Urinary bladder (tissue), 4 donors: ENCODE results near the gene ADH1C. TPM values are rescaled to one million over a fixed set of nuclear protein-coding genes. Genes with fewer than 3 reads are reported as not detected.

ENCODE experiments used
- DNase-seq: peaks from one replicate; pipeline ENCODE4 v3.0.0-alpha.2; 2015; ENCODE audit errors: extremely low spot score
- H3K27ac ChIP-seq: one replicate; pipeline ENCODE4 v1.5.1; 2013; ENCODE audit warnings: low read depth, mild to moderate bottlenecking, moderate library complexity
- H3K36me3 ChIP-seq: one replicate; pipeline ENCODE4 v1.6.1; 2013; ENCODE audit warnings: mild to moderate bottlenecking, moderate library complexity; ENCODE audit not compliant: insufficient read depth
- H3K4me1 ChIP-seq: one replicate; pipeline ENCODE4 v1.6.1; 2013; ENCODE audit warnings: mild to moderate bottlenecking, moderate library complexity; ENCODE audit not compliant: insufficient read depth
- H3K4me3 ChIP-seq: one replicate; pipeline ENCODE4 v1.5.1; 2013; ENCODE audit warnings: low read depth, low read length
- WGBS: extraction: QIAGEN DNeasy Blood & Tissue Kit; methylation state at CpG from one replicate; pipeline ENCODE4 v1.1.7; 2013; 5-methylcytosine and 5-hydroxymethylcytosine counted together
- polyA plus RNA-seq: library from polyadenylated mRNA; stranded (reverse); fragments of 200-250 nt; gene quantifications from one replicate; pipeline ENCODE4 v1.2.3, GENCODE V29; 2013
- total RNA-seq: library from RNA; depleted of rRNA; stranded (reverse); fragments of >200 nt; gene quantifications from one replicate; pipeline ENCODE4 v1.2.3, GENCODE V29; 2014
- donor health status: healthy with polysubstance abuse.
- donor health status: healthy.

The ADH1C gene
- 4.7 TPM for total RNA-seq
- 10.8 TPM for polyA plus RNA-seq

- DNase-seq = peak; percentile 18
- Histone ChIP-seq H3K4me3 (no peak within 1 kb of the TSS), H3K4me1 (no peaks in the 10 kb centered on the region), H3K36me3 (no peaks in the 10 kb centered on the region), H3K27ac (no peak within 1 kb of the TSS)
- WGBS = 40% methylated on average over 10 of the region's 10 CpGs
Measured at GRCh38 chr4:99352602-99353537, at the start of gene ADH1C. ADH1C (minus strand) TSS chr4:99352746; CDS start chr4:99352675, 71 bp downstream.

DNA sequence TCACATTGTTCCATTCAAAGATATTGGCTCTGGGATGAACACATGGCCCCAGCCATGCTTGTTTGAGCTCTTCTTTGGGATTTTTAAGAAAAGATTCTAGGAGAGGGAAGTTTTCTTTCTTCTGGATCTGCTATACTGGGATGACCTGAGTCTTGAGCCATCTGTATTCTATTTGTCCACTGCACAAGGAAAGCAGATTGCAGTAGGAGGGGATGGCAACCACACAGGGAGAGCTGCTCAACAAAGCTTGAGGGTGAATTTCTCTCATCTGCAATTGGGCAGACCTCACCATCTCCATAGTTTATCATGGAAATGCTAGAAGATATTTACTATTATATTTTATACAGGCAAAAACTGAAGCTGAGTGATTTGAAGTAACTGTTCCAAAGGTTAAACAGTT lies 48.3 kb upstream of the ADH1C start:
- H3K36me3 ChIP-seq = no peaks in the 10 kb centered on the region
- no peak overlapping the region for H3K27ac ChIP-seq
- no peak overlapping the region for H3K4me3 ChIP-seq
- DNase-seq = no peak
- H3K4me1 ChIP-seq = no peaks in the 10 kb centered on the region

- 31% methylated on average over 1 of the region's 1 CpG for WGBS
- H3K4me3 ChIP-seq = no peak overlapping the region
- H3K4me1 ChIP-seq = no peaks in the 10 kb centered on the region
- H3K36me3 ChIP-seq = no peaks in the 10 kb centered on the region
- H3K27ac ChIP-seq = no peak overlapping the region
- no peak for DNase-seq
Measured at GRCh38 chr4:99399017-99399416, 46.5 kb upstream of the ADH1C start.

DNA sequence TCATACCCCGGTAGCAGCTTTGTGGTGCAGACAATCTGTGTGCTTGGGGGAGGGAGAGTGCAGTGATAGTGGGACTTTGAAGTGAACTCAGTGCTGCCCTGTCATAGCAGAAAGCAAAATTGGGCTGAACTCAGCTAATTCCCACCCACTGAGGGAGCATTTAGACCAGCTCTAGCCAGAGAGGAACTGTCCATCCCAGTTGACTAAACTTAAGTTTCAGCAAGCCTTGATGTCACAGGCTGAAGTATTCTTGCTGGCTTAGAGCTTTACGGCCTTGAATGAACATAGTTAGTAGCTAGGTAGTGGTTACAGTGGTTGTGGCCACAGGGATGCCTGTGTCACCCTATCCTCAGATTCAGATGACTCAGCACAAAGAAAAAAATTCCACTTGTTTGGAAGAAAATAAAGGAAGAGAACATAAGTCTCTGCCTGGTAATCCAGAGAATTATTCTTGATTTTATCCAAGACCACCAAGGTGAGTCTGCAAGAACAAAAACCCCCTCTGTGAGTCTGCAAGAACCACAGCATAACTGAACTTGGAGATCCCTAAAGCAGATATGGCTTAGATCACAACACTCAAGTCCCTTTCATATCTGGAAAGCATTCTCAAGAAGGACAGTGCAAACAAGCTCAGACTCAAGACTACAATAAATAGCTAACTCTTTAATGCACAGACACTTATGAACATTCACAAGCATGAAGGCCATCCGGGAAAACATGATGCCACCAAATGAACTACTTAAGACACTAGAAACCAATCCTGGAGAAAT lies 43.2 kb upstream of the ADH1C start:
- H3K4me3 ChIP-seq = no peak overlapping the region
- DNase-seq = no peak
- WGBS = 91% methylated on average over 3 of the region's 3 CpGs
- no peak overlapping the region for H3K27ac ChIP-seq
- H3K36me3 ChIP-seq = no peaks in the 10 kb centered on the region
- no peaks in the 10 kb centered on the region for H3K4me1 ChIP-seq

GRCh38 chr4:99394896-99395295 lies 42.4 kb upstream of the ADH1C start:
- Histone ChIP-seq H3K27ac (no peak overlapping the region), H3K4me3 (no peak overlapping the region), H3K4me1 (no peaks in the 10 kb centered on the region), H3K36me3 (no peaks in the 10 kb centered on the region)
- no peak for DNase-seq

DNA sequence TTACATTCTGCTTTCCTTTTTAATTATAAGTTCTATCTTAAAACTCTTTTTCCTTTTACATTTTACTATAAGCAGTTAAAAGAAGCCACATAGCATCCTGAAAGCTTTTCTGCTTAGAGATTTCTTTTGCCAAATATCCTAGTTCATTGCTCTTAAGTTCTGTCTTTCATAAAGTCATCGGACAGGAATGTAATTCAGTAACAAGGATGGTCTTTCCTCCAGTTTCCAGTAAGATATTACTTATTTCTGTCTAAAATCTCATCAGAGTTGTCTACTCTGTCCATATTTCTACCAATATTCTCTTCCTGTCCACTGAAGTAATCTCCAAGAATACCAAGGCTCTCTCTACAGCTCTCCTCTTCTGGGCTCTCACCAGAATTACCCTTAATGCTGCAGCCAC lies 37.5 kb upstream of the ADH1C start:
- Histone ChIP-seq H3K4me3 (no peak overlapping the region), H3K27ac (no peak overlapping the region), H3K4me1 (no peaks in the 10 kb centered on the region), H3K36me3 (no peaks in the 10 kb centered on the region)
- DNase-seq = no peak
- WGBS = 76% methylated on average over 1 of the region's 1 CpG

DNA sequence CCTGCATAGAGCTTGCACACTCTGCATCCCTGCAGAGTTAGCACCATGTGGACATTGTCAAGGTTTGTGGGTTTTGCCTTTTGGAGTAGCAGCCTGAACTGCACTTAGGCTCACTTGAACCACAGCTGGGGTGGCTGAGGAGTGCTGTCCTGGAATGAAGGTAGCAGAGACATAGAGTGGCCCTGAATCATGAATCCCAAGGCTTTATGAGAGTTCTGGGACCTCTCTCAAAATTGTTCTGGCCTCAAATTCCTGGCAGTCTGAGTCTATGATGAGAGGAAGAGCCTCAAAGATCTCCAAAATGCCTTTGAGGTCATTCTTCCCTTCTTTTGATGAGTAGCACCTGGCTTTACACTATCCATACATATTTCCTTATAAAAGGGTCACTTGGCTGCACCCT lies 37.1 kb upstream of the ADH1C start:
- Histone ChIP-seq H3K4me3 (no peak overlapping the region), H3K27ac (no peak overlapping the region), H3K36me3 (no peaks in the 10 kb centered on the region), H3K4me1 (no peaks in the 10 kb centered on the region)
- no peak for DNase-seq

- peak; percentile 54 for DNase-seq
- H3K36me3 ChIP-seq = no peaks in the 10 kb centered on the region
- WGBS = 17% methylated on average over 5 of the region's 5 CpGs
- H3K4me3 ChIP-seq = no peak overlapping the region
- peaks cover 2% of the 10 kb centered on the region for H3K4me1 ChIP-seq
- H3K27ac ChIP-seq = no peak overlapping the region
Measured at GRCh38 chr4:99383833-99384392, 31.4 kb upstream of the ADH1C start.

GRCh38 chr4:99383399-99383798 lies 30.9 kb upstream of the ADH1C start:
- WGBS = 42% methylated on average over 3 of the region's 3 CpGs
- H3K4me1 ChIP-seq = peaks cover 2% of the 10 kb centered on the region
- no peak overlapping the region for H3K4me3 ChIP-seq
- no peaks in the 10 kb centered on the region for H3K36me3 ChIP-seq
- H3K27ac ChIP-seq = peak overlapping the region; percentile 93
- DNase-seq = no peak

DNA sequence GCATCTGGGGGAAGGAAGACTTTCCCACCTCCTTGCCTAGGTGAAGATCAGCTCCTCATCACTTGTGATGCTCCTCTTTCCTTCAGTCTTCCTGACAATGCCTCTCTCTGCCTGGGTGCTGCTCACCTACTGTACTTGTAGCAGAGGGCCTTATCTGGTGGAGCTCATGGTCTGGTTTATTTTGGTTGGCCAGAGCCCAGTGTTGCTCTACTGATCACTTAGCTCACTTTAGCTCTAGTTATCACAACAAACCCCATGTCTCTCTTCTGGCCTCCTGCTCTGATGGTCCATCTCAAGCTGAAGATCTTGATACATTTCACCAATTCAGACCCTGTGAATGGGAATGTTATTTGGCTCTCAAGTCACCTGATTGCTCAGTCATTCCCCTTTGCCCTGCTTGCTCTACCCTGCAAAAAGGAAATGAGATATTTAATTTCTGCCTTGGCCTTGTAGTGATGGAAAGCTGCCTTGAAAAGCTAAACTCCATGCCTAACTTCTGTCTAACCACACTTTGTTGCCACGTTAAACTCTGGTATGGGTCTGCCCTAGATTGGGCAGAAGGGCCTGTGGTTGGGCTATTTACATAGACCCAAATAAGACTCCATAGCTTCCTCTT lies 30.3 kb upstream of the ADH1C start:
- DNase-seq = no peak
- Histone ChIP-seq H3K4me1 (peaks cover 2% of the 10 kb centered on the region), H3K27ac (peak overlapping the region; percentile 93), H3K36me3 (no peaks in the 10 kb centered on the region), H3K4me3 (no peak overlapping the region)
- 42% methylated on average over 1 of the region's 1 CpG for WGBS

- no peak overlapping the region for H3K27ac ChIP-seq
- no peak for DNase-seq
- peaks cover 2% of the 10 kb centered on the region for H3K4me1 ChIP-seq
- no peak overlapping the region for H3K4me3 ChIP-seq
- H3K36me3 ChIP-seq = no peaks in the 10 kb centered on the region
- WGBS = 25% methylated on average over 1 of the region's 1 CpG
Measured at GRCh38 chr4:99381588-99382175, 29.1 kb upstream of the ADH1C start.

DNA sequence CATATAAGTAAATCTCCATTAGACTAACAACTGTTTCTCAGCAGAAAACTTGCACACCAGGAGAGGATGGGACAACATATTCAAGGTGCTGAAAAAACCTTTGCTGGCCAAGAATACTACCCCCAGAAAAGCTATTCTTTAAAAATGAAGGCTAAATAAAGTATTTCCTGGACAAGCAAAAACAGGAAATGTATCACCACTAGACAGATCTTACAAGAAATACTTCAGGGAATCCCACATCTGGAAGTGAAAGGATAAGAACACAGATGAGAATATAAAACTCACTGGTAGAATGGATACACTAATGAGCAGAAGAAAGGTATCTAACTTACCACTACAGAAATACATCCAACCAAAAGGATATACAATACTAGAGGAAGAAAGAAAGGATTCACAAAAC lies 27.0 kb upstream of the ADH1C start:
- Histone ChIP-seq H3K4me3 (no peak overlapping the region), H3K27ac (no peak overlapping the region), H3K4me1 (peaks cover 2% of the 10 kb centered on the region), H3K36me3 (no peaks in the 10 kb centered on the region)
- DNase-seq = no peak

DNA sequence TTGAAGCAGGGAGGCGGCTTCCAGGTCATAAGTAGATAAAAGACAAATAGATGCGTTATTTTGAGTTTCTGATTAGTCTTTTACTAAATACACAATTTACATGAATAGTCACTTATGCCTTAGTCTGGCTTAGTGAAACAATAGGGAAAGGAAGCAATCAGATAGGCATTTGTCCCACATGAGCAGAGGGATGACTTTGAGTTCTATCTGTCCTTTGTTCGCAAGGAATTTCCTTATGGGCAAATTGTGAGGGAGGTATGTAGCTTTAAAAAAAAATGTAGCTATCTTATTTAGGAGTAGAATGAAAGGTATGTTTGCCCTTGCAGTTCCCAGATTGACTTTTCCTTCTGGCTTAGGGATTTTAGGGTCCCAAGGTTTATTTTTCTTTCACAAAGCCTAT lies 26.3 kb upstream of the ADH1C start:
- Histone ChIP-seq H3K4me1 (peaks cover 2% of the 10 kb centered on the region), H3K36me3 (no peaks in the 10 kb centered on the region), H3K27ac (no peak overlapping the region), H3K4me3 (no peak overlapping the region)
- no peak for DNase-seq
- 97% methylated on average over 3 of the region's 3 CpGs for WGBS
